ENCODE data around the gene FRMD5. TPM values are rescaled to one million over a fixed set of nuclear protein-coding genes. Genes with fewer than 3 reads are reported as not detected.

FRMD5 gene
- polyA plus RNA-seq, 1 donor from 2014 or later = 25.8 TPM

GRCh38 chr15:43883571-43883970 is 311.5 kb downstream of the FRMD5 start (continued):
- TF ChIP-seq EZH2 (IDR thresholded peaks at IDR 0.05; ENCODE audit: borderline replicate concordance, insufficient read depth, low read length, poor library complexity, severe bottlenecking) = no peak
- TF ChIP-seq MXI1 (conservative IDR thresholded peaks at IDR 0.05; ENCODE audit: poor library complexity, severe bottlenecking) = no peak

- peaks cover 7% of the 10 kb centered on the region for H3K36me3 ChIP-seq (ENCODE audit: insufficient read depth, low read length)
- H3F3A ChIP-seq (ENCODE audit: insufficient read depth, low read length, poor library complexity, severe bottlenecking) = no peaks in the 10 kb centered on the region
- no peaks in the 10 kb centered on the region for H3K27me3 ChIP-seq (ENCODE audit: insufficient read depth, low read depth, low read length)
- no peaks in the 10 kb centered on the region for H3K79me2 ChIP-seq (replicated peaks; ENCODE audit: insufficient read depth, low read length)
- H3K9ac ChIP-seq (ENCODE audit: low read length) = no peak overlapping the region
- TF ChIP-seq SMC3 (conservative IDR thresholded peaks at IDR 0.05; ENCODE audit: poor library complexity) (no peak), TAF1 (IDR thresholded peaks at IDR 0.05; ENCODE audit: low read depth) (no peak), EP300 (conservative IDR thresholded peaks at IDR 0.05; ENCODE audit: poor library complexity, severe bottlenecking) (no peak), POLR2AphosphoS5 (IDR thresholded peaks at IDR 0.05) (no peak), MXI1 (conservative IDR thresholded peaks at IDR 0.05; ENCODE audit: poor library complexity, severe bottlenecking) (no peak), RAD21 (conservative IDR thresholded peaks at IDR 0.05) (no peak), EZH2 (IDR thresholded peaks at IDR 0.05; ENCODE audit: borderline replicate concordance, insufficient read depth, low read length, poor library complexity, severe bottlenecking) (no peak)
- TF ChIP-seq, protein P1, sequence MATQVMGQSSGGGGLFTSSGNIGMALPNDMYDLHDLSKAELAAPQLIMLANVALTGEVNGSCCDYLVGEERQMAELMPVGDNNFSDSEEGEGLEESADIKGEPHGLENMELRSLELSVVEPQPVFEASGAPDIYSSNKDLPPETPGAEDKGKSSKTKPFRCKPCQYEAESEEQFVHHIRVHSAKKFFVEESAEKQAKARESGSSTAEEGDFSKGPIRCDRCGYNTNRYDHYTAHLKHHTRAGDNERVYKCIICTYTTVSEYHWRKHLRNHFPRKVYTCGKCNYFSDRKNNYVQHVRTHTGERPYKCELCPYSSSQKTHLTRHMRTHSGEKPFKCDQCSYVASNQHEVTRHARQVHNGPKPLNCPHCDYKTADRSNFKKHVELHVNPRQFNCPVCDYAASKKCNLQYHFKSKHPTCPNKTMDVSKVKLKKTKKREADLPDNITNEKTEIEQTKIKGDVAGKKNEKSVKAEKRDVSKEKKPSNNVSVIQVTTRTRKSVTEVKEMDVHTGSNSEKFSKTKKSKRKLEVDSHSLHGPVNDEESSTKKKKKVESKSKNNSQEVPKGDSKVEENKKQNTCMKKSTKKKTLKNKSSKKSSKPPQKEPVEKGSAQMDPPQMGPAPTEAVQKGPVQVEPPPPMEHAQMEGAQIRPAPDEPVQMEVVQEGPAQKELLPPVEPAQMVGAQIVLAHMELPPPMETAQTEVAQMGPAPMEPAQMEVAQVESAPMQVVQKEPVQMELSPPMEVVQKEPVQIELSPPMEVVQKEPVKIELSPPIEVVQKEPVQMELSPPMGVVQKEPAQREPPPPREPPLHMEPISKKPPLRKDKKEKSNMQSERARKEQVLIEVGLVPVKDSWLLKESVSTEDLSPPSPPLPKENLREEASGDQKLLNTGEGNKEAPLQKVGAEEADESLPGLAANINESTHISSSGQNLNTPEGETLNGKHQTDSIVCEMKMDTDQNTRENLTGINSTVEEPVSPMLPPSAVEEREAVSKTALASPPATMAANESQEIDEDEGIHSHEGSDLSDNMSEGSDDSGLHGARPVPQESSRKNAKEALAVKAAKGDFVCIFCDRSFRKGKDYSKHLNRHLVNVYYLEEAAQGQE (IDR thresholded peaks at IDR 0.05; ENCODE audit: borderline replicate concordance) = no peak
- TF ChIP-seq, protein P2, sequence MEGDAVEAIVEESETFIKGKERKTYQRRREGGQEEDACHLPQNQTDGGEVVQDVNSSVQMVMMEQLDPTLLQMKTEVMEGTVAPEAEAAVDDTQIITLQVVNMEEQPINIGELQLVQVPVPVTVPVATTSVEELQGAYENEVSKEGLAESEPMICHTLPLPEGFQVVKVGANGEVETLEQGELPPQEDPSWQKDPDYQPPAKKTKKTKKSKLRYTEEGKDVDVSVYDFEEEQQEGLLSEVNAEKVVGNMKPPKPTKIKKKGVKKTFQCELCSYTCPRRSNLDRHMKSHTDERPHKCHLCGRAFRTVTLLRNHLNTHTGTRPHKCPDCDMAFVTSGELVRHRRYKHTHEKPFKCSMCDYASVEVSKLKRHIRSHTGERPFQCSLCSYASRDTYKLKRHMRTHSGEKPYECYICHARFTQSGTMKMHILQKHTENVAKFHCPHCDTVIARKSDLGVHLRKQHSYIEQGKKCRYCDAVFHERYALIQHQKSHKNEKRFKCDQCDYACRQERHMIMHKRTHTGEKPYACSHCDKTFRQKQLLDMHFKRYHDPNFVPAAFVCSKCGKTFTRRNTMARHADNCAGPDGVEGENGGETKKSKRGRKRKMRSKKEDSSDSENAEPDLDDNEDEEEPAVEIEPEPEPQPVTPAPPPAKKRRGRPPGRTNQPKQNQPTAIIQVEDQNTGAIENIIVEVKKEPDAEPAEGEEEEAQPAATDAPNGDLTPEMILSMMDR (IDR thresholded peaks at IDR 0.05; ENCODE audit: poor library complexity, severe bottlenecking) = no peak
- no peaks in the 10 kb centered on the region for H3K9me3 ChIP-seq (ENCODE audit: low read length)
- H3K4me3 ChIP-seq (ENCODE audit: low read length) = no peak overlapping the region
- H3K9me2 ChIP-seq (ENCODE audit: insufficient read depth, low read length) = no peaks in the 10 kb centered on the region
- H3K4me2 ChIP-seq (ENCODE audit: low read length) = no peak overlapping the region
- no peak overlapping the region for H3K27ac ChIP-seq (ENCODE audit: low read length)
- no peak overlapping the region for H2AFZ ChIP-seq (ENCODE audit: low read depth, low read length)
- no peaks in the 10 kb centered on the region for H4K20me1 ChIP-seq (ENCODE audit: insufficient read depth)
These were observed 313.1 kb downstream of the FRMD5 start for GRCh38 chr15:43881944-43882343.

GRCh38 chr15:43881245-43881644 is 313.8 kb downstream of the FRMD5 start:
- H2AFZ ChIP-seq (ENCODE audit: low read depth, low read length) = no peak overlapping the region

More at GRCh38 chr15:43881245-43881644, 313.8 kb downstream of the FRMD5 start:
- Histone ChIP-seq H3K9ac (ENCODE audit: low read length) (no peak overlapping the region), H3K27me3 (ENCODE audit: insufficient read depth, low read depth, low read length) (no peaks in the 10 kb centered on the region), H3K9me3 (ENCODE audit: low read length) (no peaks in the 10 kb centered on the region), H3K9me2 (ENCODE audit: insufficient read depth, low read length) (no peaks in the 10 kb centered on the region), H3F3A (ENCODE audit: insufficient read depth, low read length, poor library complexity, severe bottlenecking) (no peaks in the 10 kb centered on the region), H3K4me2 (ENCODE audit: low read length) (no peak overlapping the region), H4K20me1 (ENCODE audit: insufficient read depth) (no peaks in the 10 kb centered on the region), H3K4me3 (ENCODE audit: low read length) (no peak overlapping the region), H3K36me3 (ENCODE audit: insufficient read depth, low read length) (peaks cover 7% of the 10 kb centered on the region), H3K27ac (ENCODE audit: low read length) (no peak overlapping the region), H3K79me2 (replicated peaks; ENCODE audit: insufficient read depth, low read length) (no peaks in the 10 kb centered on the region)
- TF ChIP-seq TAF1 (IDR thresholded peaks at IDR 0.05; ENCODE audit: low read depth) (no peak), MXI1 (conservative IDR thresholded peaks at IDR 0.05; ENCODE audit: poor library complexity, severe bottlenecking) (no peak), EZH2 (IDR thresholded peaks at IDR 0.05; ENCODE audit: borderline replicate concordance, insufficient read depth, low read length, poor library complexity, severe bottlenecking) (no peak)
- TF ChIP-seq, protein P2 (IDR thresholded peaks at IDR 0.05; ENCODE audit: poor library complexity, severe bottlenecking) = no peak

Data from neural cell (in vitro differentiated cells).